Measurements from ENCODE around the gene BIRC7.

BIRC7 gene

DNA sequence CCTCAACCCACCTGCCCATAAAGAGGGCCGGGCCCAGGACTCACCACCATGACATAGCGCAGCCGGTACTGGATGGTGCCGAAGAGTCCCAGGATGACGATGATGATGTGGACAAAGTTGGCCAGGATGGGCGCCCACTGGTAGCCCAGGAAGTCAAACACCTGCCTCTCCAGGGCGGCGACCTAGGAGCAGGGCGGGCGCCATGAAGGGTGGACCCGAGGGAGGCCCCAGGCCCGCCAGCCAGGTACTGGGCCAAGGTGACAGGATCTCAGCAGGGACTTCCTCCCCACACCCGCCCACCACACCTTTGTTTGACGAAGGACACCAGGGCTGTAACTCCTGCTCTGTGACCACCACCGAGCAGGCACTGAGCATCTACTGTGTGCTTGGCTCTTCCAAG is 14.2 kb downstream of the BIRC7 start:
- no peak for DNase-seq

DNA sequence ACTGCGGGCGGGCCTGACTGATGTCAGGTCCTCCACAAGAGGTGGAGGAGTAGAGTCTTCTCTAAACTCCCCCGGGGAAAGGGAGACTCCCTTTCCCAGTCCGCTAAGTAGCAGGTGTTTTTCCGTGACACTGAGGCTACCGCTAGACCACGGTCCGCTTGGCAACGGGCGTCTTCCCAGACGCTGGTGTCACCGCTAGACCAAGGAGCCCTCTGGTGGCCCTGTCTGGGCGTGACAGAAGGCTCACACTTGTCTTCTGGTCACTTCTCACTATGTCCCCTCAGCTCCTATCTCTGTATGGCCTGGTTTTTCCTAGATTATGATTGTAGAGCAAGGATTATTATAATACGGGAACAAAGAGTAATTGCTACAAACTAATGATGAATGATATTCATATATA is 15.6 kb downstream of the BIRC7 start:
- peak; percentile 36 for DNase-seq

- no peak for DNase-seq
Measured at GRCh38 chr20:63252284-63252711, 16.6 kb downstream of the BIRC7 start.

GRCh38 chr20:63253065-63253437 is 17.3 kb downstream of the BIRC7 start:
- no peak for DNase-seq

GRCh38 chr20:63253438-63254231 is 17.9 kb downstream of the BIRC7 start:
- no peak for DNase-seq

GRCh38 chr20:63254232-63254605 is 18.5 kb downstream of the BIRC7 start, which contains the start of gene NKAIN4:
TSS of gene NKAIN4 (minus strand) at chr20:63254463. CDS start at chr20:63254450, 13 bp downstream.
- DNase-seq = no peak

DNA sequence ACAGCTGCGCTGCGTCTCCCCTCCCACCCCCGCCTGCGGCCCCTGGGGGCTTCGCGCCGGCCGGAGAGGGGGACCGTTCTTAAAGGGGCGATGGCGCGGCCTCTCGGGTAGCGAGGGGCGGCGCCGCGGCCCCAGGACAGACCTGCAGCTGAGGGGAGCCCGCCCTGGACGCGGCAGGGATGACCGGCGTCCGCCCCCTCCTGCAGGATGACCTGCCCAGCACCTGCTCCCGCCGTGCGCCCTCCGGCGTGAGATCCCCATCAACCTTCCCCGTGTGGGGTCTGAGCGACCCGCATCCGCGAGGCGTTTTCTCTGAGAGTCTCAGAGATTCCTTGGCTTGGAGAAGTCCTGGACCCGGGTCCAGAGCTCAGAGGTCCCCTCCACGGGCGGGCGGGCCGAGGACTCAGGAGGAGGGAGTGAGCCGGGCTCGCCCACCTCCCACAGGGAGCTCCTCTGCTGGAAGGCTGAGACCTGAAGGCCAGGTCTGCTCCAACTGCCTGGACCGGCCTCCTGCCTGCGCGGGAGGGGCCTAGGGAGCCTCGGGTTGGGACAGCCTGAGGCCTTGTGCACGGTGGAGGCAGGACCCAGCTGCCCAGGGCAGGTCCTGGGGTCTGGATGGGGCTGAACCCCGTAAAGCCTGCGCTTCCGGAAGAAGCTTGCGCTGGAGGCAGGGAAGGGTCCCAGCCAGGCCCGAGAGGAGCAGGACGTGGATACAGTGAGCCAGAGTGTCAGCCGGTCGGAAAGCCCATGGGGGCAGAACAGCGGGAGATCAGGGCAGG is 19.1 kb downstream of the BIRC7 start:
- DNase-seq = no peak

- DNase-seq = no peak
Measured at GRCh38 chr20:63255931-63256704, 20.4 kb downstream of the BIRC7 start.

DNA sequence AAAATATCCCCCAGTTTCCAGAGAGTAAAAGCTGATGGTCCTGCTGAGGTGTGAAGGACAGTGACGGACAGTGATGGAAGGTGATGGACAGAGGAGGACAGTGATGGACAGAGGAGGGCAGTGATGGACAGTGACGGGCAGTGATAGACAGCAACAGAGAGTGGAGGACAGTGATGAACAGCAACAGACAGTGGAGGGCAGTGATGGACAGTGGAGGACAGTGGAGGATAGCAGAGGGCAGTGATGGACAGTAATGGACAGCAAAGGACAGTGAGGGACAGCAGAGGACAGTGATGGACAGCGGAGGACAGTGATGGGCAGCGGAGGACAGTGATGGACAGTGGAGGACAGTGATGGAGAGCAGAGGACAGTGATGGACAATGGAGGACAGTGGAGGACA is 21.2 kb downstream of the BIRC7 start:
- DNase-seq = no peak

DNA sequence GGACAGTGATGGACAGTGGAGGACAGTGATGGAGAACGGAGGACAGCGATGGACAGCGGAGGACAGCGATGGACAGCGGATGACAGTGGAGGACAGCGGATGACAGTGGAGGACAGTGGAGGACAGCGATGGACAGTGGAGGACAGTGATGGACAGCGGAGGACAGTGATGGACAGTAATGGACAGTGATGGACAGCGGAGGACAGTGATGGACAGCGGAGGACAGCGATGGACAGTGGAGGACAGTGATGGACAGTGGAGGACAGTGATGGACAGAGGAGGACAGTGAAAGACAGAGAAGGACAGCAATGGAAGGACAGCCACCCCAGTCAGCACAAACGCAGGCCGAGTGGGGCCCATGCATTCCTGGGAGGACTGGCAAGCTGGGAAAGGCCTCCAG is 21.9 kb downstream of the BIRC7 start:
- no peak for DNase-seq

DNA sequence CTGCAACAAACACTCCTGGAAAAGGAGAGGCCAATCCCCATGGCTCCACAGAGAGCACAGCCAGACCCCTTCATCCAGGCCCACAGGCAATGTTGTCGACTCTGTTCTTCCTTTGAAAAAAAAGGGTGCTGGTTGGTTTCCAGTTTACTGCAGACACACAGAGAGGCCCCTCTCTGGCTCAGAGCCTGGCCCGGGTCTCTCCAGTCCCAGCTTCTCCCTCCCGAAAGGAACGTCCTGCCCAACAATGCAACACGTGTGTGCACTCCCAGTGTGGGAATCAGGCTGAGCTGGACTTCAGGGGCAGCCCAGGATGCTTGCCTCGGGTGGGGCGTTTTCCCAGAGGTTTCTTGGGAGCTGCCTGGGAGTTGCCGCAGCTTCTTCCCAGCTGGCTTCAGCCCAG is 23.1 kb downstream of the BIRC7 start:
- no peak for DNase-seq

GRCh38 chr20:63259734-63260460 is 24.2 kb downstream of the BIRC7 start:
- no peak for DNase-seq

DNA sequence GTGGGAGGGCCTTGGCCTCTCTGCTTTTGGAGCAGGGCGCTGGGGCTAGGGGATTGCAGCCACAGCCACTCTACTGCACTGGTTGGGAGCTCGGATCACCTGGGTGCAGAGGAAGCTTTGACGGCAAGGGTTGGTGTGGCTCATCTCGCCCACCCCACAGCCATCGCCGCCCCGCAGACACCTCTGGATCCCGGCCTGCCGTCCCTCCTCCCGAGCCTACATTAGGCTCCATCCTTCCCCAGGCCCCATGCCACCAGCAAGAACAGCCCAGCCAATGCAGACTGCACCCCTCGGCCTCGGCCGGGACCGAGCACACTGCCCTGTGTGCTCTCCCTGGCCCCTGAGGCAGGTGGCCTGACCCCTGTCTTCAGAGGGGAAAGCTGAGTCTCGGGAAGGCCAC is 24.8 kb downstream of the BIRC7 start:
- no peak for DNase-seq

DNA sequence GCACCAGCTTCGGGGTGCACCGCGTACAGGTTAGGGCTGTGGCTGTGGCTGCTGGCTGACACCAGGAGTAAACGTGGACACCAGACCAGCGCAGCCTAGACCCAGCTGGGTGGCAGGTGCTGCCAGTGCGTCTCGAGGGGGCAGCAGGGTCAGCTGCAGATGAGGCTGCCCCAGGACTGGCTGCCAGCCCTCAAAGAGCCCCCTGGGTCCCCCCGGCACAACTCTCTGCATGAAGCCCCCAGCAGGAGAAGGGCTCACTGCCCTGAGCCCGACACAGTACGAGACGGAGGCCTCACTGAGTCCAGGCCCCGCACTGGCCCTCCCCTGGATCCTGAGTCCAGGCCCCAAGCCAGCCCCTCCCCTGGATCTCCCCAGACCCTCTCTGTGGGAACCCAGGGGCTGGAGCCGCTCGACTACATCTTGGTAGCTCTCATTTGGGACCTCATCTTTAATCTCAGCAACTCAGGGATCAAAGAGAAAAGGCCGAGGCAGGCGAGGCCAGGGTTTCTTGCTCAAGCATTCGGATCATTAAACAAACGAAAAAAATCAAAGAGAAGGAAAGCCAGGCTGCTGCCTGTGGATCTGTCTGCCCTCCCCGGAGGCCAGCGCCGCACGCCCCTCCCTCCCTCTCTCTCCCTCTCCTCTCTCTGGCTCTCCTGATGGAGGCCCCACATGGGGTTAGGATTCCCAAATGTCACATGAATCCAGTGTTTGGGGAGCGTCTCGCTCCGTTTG is 25.5 kb downstream of the BIRC7 start:
- no peak for DNase-seq

DNA sequence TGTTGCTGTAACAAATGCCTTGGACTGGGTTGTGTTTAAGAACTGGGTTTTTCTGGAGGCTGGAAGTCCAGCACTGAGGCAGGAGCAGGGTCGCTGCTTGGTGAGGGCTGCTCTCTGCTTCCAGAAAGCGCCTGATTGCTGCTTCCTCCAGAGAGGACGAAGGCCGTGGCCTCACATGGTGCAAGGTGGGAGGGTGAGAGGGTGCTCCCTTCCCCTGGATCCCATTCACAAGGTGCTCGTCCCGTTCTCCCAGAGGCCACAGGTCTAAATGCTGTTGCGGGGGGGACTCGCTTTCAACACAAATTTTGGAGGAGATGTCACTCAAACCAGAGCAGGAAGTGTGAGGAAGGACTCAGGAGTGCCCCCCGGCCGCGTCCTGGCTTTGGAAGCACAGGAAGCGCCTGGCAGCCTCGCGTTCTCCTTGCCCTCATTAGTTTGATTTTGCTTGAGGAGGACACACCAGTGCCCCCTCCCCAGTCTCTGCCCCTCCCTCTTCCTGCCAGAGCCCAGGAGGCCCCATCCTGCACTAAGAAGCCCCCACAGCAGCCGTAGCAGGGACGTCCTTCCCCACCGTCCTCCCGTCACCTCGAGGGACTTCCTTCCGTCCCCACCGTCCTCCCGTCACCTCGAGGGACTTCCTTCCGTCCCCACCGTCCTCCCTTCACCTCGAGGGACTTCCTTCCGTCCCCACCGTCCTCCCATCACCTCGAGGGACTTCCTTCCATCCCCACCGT is 26.3 kb downstream of the BIRC7 start:
- no peak for DNase-seq

DNA sequence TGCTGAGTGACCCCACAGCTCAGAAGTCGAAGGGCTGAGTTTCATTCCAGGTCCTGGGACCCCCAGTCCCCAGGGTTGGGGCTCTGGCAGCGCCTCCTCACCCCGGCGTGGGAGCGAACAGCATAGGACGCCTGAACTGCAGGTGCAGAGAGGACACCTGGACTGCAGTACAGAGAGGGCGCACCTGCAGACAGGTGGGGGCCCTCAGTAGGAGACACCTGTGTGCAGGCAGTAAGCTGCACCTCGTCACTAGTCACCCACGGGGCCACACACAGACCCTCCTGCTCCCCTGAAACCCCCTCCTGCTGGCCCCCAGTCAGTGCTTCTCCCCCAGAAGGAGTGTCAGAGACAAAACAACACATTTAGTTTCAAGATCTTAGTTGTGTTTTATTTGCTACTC is 27.1 kb downstream of the BIRC7 start:
- no peak for DNase-seq

DNA sequence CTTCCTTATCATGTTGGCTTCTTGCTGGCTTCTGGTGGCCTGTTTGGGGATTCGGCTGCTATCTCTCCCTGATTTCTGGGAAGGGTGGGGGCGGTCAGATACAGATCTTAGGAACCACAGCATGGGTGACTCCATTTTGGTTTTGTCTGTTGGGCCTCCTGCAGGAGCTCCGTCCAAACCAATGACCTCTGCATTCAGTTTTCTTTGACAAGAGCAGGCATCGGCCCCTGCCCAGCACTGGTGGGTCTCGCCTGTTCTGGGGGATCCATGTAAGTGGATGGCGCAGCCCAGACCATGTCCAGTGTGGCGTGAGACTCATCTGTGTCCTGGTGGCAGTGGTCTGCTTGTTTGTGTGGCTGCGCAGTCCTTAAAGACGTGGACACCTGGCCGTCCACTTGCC is 28.3 kb downstream of the BIRC7 start:
- no peak for DNase-seq

- DNase-seq = no peak
Measured at GRCh38 chr20:63264519-63264918, 28.8 kb downstream of the BIRC7 start.

DNA sequence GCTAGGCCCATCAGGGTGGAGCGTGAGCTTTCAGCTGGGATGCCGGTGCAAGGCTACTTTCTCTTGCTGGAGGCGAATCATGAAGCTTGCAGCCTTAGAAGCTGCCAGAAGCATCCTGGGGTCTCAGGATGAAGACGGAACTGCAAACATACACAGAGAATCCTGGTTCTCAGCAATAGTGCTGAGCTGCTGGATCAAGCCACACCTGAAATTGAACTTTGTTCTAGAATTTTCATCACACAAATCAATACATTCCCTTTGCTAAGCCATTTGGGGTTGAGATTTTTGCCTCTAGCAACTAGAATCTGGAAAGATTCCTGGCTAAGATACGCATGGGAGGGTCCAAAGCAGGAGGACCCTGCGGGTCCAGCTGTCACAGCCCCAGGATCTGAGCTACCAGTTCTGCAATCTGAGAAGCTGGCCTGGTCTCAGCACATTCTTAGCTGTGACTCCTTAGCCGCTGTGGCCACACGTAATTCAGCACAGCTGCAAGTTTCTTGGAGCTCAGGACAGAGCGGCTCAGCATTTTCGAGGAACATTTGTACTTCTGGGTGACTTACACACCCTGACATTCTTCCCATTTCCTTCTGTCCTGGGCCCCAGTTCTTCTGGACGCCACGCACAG is 30.3 kb downstream of the BIRC7 start:
- no peak for DNase-seq

GRCh38 chr20:63267691-63268090 is 32.0 kb downstream of the BIRC7 start:
- no peak for DNase-seq

DNA sequence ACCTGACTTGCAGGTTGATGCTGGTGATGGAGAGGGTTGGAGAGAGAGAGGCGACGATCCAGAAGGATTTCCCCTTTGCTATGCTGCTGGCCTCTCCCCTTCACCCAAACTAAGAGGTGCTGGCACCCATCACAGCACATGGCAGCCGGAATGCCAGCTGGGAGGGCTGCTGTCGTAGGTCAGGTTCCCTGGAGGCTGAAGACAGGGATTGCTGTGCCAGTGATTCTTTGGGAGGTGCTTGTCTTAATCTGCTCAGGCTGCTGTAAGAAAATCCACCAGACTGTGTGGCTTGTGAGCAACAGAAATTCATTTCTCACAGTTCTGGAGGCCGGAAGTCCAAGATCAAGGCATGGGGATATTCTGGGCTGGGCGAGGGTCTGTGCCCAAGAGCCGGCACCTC is 32.6 kb downstream of the BIRC7 start:
- DNase-seq = no peak
